ENCODE results near the gene B3GALNT2.
"Not testable (repeated sequence)": the region's sequence is repeated elsewhere in the genome, so short reads cannot be mapped to it uniquely, and the experiment has no call there.

B3GALNT2 gene

GRCh38 chr1:235503403-235504121, 690 bp downstream of the B3GALNT2 start:
- DNase-seq: peak; percentile 43

DNA sequence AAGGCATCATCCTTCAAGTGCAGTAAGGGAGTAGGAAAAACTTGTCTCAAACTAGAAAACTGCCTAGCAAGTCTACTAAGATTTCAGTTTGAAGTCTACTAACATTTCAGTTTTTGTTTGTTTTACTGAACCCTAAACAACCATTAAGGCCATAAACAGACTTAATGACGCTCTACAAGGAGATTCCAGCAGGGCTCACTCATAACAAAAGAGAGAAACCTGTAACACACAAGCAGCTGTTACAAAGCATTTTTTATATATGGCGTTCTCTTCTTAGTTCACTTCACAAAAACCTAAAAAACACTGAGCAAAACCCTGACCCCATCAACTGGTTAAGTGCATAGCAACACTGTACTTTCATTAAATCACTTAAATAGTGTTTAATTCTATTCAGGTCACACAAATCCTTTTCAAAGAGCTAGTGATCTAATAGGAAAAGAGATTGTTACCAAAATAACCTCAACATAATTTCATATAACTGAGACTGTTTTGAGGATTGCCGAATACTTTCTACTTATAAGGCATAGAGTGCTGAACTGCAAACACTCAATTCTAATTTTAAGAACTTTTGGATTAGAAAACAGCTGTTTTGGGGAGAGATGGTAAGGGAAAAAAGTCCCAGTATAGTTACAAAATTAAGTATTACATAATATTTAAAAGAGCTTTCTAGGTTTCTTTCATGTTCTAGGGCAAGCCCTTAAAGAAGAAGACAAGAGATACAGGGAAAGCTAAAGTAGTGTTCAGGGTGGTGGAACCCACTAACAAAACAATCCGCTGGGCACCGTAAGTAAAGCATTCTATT, 1.4 kb downstream of the B3GALNT2 start:
- DNase-seq: no peak

GRCh38 chr1:235500971-235501540, 3.2 kb downstream of the B3GALNT2 start:
- no peak for DNase-seq

DNA sequence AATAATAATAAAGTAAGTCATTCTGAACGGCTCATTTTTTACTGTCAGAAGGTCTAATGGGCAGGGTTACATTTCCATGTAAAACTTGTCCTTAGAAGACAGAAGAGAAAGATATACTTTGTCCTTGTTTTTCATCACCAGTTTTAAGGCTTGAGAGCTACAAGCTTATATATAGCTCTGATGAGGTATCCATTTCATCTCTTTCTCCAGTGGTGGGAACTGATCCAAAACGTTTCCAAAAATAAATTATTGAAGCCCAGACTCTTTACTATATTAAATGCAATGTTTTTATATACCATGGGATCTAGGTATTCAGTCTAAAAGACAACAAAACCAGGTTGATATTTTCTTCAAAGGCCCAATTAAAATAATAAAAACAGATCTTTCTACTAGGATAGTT, 8.7 kb downstream of the B3GALNT2 start:
- no peak for DNase-seq

- no peak for DNase-seq
Observed at GRCh38 chr1:235495030-235495429, 9.2 kb downstream of the B3GALNT2 start.

GRCh38 chr1:235494531-235494930, 9.7 kb downstream of the B3GALNT2 start:
- DNase-seq: no peak

- no peak for DNase-seq
Observed at GRCh38 chr1:235491644-235492043, 12.6 kb downstream of the B3GALNT2 start.

- DNase-seq: no peak
Observed at GRCh38 chr1:235486321-235486720, 17.9 kb downstream of the B3GALNT2 start.

DNA sequence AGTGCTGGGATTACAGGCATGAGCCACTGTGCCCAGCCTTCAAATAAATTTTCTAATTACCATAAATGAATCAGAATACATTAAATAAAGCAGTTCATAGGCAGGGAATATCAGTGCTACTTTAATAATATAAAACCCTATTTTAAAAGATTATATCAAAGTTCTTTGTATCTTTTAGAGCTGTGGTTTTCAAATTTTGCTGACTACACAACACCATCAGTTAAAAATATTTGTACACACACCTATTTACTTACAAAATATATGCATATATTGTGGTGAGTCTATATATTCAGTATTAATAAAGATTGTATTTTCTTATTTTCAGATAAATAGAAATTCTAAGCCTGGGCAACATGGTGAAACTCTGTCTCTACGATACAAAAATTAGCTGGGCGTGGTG, 18.7 kb downstream of the B3GALNT2 start:
- DNase-seq: no peak

- DNase-seq: no peak
Observed at GRCh38 chr1:235483090-235483489, 21.2 kb downstream of the B3GALNT2 start.

DNA sequence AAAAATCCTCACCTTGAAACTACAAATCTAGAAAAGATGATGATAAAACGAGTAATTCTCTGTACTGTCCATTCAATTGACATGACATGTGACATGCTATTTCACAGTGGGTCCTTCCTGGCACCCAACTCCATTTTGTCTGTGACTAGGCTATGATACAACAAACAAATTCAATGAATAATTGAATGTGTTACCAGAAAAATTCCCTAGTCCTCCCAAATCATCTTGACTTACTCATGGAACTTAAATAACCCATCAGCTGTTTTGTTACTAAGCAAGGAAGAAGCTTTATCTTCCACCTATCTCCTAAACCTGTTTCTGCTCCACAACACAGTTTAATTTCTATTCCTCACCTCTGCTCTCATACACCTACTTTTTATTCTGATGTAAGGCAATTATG, 30.4 kb downstream of the B3GALNT2 start:
- DNase-seq: no peak

DNA sequence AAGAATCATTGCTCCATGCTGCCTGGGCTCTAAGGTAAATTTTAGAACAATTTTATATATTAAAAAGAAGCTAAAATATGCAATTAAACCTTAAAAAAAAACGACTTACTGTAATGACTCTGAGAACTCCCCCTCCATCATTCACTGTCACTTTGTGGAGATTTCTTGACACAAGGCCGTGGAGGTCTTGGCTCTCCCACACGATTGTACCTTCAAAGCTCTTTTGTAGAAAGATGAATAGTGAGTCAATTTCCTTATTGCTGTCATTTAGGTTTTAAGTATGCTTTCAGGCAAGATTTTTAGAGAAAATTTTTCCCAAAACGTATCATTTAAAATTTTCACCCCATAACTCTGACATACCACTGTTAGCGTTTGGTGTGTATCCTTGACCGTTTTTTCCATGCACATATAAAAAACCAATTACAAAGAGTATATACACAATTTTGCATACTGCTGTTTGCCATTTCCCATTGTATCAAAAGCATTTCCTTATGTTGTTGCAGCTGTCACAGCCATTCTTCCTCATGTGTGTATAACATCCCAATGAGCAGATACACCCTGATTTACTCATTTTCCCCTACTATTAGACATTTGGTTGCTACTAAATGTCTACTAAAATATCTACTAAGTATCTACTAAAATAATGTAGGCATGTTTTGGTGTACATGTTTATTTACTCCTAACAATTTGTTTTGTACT, 33.4 kb downstream of the B3GALNT2 start:
- DNase-seq: no peak

DNA sequence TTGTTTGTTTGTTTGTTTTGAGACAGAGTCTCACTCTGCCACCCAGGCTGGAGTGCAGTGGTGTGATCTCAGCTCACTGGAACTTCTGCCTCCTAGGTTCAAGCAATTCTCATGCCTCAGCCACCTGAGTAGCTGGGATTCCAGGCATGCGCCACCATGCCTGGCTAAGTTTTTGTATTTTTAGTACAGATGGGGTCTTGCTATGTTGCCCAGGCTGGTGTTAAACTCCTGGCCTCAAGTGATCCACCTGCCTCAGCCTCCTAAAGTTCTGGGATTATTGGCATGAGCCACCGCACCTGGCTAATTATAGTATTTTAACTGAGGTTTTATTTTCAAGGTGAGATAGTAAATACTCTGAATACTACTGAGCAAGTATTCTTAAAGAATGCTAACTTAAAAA, 34.4 kb downstream of the B3GALNT2 start:
- DNase-seq: not testable (repeated sequence)

- DNase-seq: no peak
Observed at GRCh38 chr1:235468970-235469369, 35.3 kb downstream of the B3GALNT2 start.

DNA sequence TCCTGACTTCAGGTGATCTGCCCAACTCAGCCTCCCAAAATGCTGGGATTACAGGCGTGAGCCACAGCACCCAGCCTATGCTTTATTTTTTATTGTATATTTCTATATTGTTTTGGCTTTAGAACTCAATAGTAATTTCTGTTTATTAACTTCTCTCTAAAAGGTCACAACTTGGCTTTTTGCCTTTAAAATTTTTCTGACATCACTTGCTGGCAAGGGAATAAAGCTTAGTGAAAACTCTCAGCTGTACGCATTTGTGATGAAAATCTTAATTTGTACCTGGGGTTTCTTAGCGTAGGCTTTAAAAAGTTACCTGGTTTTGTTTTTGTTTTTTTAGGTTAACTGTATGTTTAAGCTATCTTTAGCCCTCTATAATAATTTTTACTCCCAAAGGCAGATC, 36.2 kb downstream of the B3GALNT2 start:
- DNase-seq: no peak

- no peak for DNase-seq
Observed at GRCh38 chr1:235465066-235465465, 39.2 kb downstream of the B3GALNT2 start.

DNA sequence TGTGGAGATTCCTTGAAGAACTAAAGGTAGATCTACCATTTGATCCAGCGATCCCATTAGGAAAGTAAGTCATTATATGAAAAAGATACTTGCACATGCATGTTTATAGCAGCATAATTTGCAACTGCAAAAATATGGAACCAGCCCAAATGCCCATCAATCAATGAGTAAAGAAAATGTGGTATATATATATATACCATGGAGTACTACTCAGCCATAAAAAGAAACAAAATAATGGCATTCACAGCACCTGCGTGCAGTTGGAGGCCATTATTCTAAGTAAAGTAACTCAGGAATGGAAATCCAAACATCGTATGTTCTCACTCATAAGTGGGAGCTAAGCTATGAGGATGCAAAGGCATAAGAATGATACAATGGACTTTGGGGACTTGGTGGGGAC, 41.4 kb downstream of the B3GALNT2 start:
- not testable (repeated sequence) for DNase-seq

- no peak for DNase-seq
Observed at GRCh38 chr1:235461954-235462353, 42.3 kb downstream of the B3GALNT2 start.

DNA sequence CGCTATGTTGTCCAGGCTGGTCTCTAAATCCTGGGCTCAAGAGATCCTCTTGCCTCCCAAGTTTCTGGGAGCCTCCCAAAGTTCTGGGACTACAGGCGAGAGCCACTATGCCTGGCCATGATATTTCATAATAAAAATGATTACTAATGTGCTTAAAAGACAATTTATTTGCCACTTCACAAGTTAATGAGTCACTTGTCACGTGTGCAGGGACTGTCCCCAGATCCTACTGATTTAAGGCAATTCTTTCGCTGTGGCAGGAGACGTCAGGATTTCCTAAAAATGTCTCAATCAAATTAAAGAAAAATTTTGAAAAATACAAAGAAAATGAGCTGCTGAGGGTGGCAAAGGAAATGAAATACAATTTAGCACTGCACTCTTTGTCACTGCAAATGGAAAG, 43.5 kb downstream of the B3GALNT2 start:
- no peak for DNase-seq

GRCh38 chr1:235457856-235458255, 46.4 kb downstream of the B3GALNT2 start:
- not testable (repeated sequence) for DNase-seq

- peak; percentile 82 for DNase-seq
Observed at GRCh38 chr1:235455823-235456222, 48.4 kb downstream of the B3GALNT2 start.

DNA sequence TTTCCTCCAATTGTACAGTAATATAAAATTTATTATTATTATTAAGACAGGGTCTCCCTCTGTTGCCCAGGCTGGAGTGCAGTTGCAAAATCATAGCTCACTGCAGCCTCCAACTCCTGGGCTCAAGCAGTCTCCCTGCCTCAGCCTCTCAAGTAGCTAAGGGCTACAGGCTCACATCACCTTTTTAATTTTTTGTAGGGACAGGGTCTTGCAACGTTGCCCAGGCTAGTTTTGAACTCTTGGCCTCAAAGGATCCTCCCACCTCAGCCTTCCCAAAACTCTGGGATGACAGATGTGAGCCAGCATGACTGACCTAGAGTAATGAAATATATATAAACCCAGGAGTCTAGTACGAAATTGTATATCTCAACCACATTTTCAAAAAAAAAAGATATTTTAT, 49.2 kb downstream of the B3GALNT2 start:
- DNase-seq: no peak

DNA sequence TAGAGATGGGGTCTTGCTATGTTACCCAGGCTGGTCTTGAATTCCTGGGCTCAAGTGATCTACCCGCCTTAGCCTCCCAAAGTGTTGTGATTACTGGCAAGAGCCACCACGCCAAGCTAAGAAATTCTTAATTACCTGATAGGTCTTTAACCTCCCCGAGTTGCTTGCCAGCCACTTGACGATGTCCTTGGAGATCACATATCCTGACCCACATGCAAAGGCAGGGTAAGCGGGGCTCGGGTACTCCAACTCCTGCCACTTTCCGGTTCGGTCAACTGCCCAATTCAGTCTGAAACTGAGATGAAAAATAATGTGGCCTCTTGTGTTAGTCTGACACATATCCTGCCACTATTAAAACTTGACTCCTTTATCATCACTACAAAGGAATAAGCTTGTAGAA, 50.2 kb downstream of the B3GALNT2 start:
- no peak for DNase-seq
